ENCODE measurements around the gene EEF2K. TPM values are rescaled to one million over a fixed set of nuclear protein-coding genes. Genes with fewer than 3 reads are reported as not detected.
A peak's percentile ranks its signal among the peaks of the same experiment; 100 is the strongest.

The EEF2K gene
- total and polyA plus RNA-seq, 2 of the 13 experiments (the other 11 are each of a cell fraction or from before 2014, with no cell fraction given), result 22.0 to 23.8 TPM

DNA sequence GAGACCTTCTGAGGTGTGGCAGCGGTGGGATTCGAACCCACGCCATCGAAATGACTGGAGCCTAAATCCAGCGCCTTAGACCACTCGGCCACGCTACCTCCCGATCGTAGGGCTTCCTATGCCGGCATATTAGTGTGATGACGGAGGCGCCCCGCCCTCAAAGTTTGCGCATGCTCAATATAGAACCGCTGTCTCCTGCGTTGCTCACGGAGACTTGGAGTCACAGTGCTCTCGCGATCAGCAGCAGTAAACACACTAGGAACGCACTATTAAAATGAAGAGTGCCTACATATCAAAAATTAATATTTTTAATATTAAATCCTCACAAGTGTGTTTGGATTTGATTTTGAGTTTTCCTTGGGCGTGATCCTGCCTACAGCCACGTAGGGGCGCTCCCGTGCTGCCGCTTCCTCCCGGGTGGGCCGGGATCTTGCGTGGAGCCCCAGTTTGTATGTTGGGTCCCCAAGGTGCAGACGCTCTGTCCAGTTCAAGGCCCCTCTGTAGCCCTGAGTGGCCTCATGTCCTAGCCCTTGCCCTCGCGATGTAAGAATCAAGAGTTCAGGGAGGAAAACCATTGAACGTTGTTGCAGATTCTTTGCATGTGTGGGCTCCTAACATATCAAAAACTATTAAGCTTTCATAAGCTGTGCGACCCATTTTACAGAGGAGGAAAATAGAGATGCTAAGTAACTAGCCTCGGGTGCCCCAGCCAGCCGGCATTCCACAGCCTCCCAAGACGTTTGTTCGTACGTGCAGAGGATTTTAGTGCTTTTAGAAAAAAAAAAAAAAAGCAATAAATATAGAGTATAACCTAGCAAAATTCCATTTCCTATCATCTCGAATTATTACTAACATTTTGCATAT lies 10.2 kb upstream of the EEF2K start (continued):
- TF ChIP-seq, protein P1, sequence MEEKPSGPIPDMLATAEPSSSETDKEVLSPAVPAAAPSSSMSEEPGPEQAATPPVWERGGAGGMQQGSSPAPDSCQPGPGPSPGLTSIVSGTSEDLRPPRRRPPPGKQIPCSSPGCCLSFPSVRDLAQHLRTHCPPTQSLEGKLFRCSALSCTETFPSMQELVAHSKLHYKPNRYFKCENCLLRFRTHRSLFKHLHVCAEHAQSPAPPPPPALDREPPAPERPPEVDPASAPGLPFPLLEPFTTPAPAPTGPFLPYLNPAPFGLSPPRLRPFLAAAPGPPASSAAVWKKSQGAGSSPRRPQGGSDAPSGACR (CRISPR knock-in tag; IDR thresholded peaks at IDR 0.05), result peak; percentile 92; the same call in 1 of the 2 replicates
- TF ChIP-seq, protein P2, sequence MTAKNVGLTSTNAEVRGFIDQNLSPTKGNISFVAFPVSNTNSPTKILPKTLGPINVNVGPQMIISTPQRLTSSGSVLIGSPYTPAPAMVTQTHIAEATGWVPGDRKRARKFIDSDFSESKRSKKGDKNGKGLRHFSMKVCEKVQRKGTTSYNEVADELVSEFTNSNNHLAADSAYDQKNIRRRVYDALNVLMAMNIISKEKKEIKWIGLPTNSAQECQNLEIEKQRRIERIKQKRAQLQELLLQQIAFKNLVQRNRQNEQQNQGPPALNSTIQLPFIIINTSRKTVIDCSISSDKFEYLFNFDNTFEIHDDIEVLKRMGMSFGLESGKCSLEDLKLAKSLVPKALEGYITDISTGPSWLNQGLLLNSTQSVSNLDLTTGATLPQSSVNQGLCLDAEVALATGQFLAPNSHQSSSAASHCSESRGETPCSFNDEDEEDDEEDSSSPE (CRISPR knock-in tag; IDR thresholded peaks at IDR 0.05), result peak; percentile 70
- TF ChIP-seq ZNF709 (CRISPR knock-in tag; IDR thresholded peaks at IDR 0.05) (peak; percentile 25; the same call in 1 of the 2 replicates), PHF21A (CRISPR knock-in tag; IDR thresholded peaks at IDR 0.05) (no peak), RBAK (CRISPR knock-in tag; IDR thresholded peaks at IDR 0.05) (no peak), ZNF792 (CRISPR knock-in tag; IDR thresholded peaks at IDR 0.05) (peak; percentile 95), ZFAT (CRISPR knock-in tag; conservative IDR thresholded peaks at IDR 0.05) (0 out of 2 replicates have a peak, but pooled peaks have one; percentile 13), POLR2G (IDR thresholded peaks at IDR 0.05; ENCODE audit: low read depth, low read length) (peak; percentile 82), SMC3 (IDR thresholded peaks at IDR 0.05; ENCODE audit: low read length) (peak; percentile 57), ETV5 (CRISPR knock-in tag; IDR thresholded peaks at IDR 0.05; ENCODE audit: borderline replicate concordance) (peak; percentile 28; the same call in 1 of the 2 replicates), HNRNPL (IDR thresholded peaks at IDR 0.05; ENCODE audit: low read depth, low read length) (no peak), CBX5 (CRISPR knock-in tag; IDR thresholded peaks at IDR 0.05; ENCODE audit: borderline replicate concordance) (peak; percentile 91; the same call in 1 of the 2 replicates), REPIN1 (CRISPR knock-in tag; IDR thresholded peaks at IDR 0.05; ENCODE audit: borderline replicate concordance, low read depth) (peak; percentile 97), FOXA3 (CRISPR knock-in tag; IDR thresholded peaks at IDR 0.05) (peak; percentile 75), TOE1 (CRISPR knock-in tag; IDR thresholded peaks at IDR 0.05) (peak; percentile 83; the same call in 1 of the 2 replicates), ZBTB38 (CRISPR knock-in tag; IDR thresholded peaks at IDR 0.05) (peak; percentile 76), ZFP62 (CRISPR knock-in tag; IDR thresholded peaks at IDR 0.05) (peak; percentile 95; the same call in 1 of the 2 replicates), TRIM24 (CRISPR knock-in tag; IDR thresholded peaks at IDR 0.05) (no peak), PCBP2 (optimal IDR thresholded peaks at IDR 0.05; ENCODE audit: low read depth, low read length, poor library complexity, severe bottlenecking) (no peak), ZNF567 (CRISPR knock-in tag; IDR thresholded peaks at IDR 0.05; ENCODE audit: borderline replicate concordance) (peak; percentile 54; the same call in 1 of the 2 replicates), MEF2D (CRISPR knock-in tag; IDR thresholded peaks at IDR 0.05) (peak; percentile 81), SAFB2 (CRISPR knock-in tag; IDR thresholded peaks at IDR 0.05; ENCODE audit: borderline replicate concordance, low read depth) (peak; percentile 78; the same call in 1 of the 2 replicates), HHEX (CRISPR knock-in tag; IDR thresholded peaks at IDR 0.05) (0 out of 2 replicates have a peak, but pooled peaks have one; percentile 36), ZSCAN20 (CRISPR knock-in tag; IDR thresholded peaks at IDR 0.05; ENCODE audit: borderline replicate concordance) (no peak), ZNF703 (CRISPR knock-in tag; IDR thresholded peaks at IDR 0.05; ENCODE audit: borderline replicate concordance) (peak; percentile 18; the same call in 1 of the 2 replicates)
- TF ChIP-seq, protein P3, sequence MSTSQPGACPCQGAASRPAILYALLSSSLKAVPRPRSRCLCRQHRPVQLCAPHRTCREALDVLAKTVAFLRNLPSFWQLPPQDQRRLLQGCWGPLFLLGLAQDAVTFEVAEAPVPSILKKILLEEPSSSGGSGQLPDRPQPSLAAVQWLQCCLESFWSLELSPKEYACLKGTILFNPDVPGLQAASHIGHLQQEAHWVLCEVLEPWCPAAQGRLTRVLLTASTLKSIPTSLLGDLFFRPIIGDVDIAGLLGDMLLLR (CRISPR knock-in tag; IDR thresholded peaks at IDR 0.05), result no peak
- TF ChIP-seq, protein P4, sequence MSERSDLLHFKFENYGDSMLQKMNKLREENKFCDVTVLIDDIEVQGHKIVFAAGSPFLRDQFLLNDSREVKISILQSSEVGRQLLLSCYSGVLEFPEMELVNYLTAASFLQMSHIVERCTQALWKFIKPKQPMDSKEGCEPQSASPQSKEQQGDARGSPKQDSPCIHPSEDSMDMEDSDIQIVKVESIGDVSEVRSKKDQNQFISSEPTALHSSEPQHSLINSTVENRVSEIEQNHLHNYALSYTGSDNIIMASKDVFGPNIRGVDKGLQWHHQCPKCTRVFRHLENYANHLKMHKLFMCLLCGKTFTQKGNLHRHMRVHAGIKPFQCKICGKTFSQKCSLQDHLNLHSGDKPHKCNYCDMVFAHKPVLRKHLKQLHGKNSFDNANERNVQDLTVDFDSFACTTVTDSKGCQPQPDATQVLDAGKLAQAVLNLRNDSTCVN (CRISPR knock-in tag; IDR thresholded peaks at IDR 0.05; ENCODE audit: borderline replicate concordance), result peak; percentile 77; the same call in 1 of the 2 replicates

Data from HepG2 (cell line).